T-cell (primary cell): ENCODE measurements around the gene KCND1. TPM values are rescaled to one million over a fixed set of nuclear protein-coding genes. Genes with fewer than 3 reads are reported as not detected.

Experiments
- ATAC-seq, 4 experiments: fragments of 200-7000 bp in 3 of 4; fragments of 150-1000 bp in 1 of 4; cut with Tn5 transposase; replicated peaks in 1 of 4; 1 replicate in 3 of 4; 2 replicates in 1 of 4; pipeline ENCODE4 v1.10.0; 2021; ENCODE audit warnings: moderate library complexity in 3 of 4, mild to moderate bottlenecking in 2 of 4, moderate number of reproducible peaks in 1 of 4
- CTCF ChIA-PET, 2 donors: fragments of 300-600 bp; sonication (Branson Sonifier 250); formaldehyde crosslinking; loops; one replicate each; lab custom pipeline; 2022; ENCODE audit warnings: antibody characterized with exemption in 2 of 2; lab: Charles Lee
- POLR2A ChIA-PET, 2 donors: fragments of 300-600 bp; sonication (Branson Sonifier 250); formaldehyde crosslinking; loops; one replicate each; lab custom pipeline; 2022; ENCODE audit warnings: antibody characterized with exemption in 2 of 2; lab: Charles Lee
- DNase-seq, 35 experiments: peaks; one replicate each; pipeline versions ENCODE4 v3.0.0 to v3.0.0-alpha.2; 2013 to 2023
- H3K27ac ChIP-seq: one replicate; pipeline ENCODE4 v1.5.1; 2013; ENCODE audit warnings: low read length
- H3K27me3 ChIP-seq, 2 experiments: replicated peaks in 1 of 2; 1 replicate in 1 of 2; 2 replicates in 1 of 2; pipeline versions ENCODE4 v1.6.1 to v1.7.0; 2013; ENCODE audit warnings: low read length in 1 of 2, mixed read lengths in 1 of 2; ENCODE audit not compliant: control insufficient read depth in 2 of 2, insufficient read depth in 2 of 2; ENCODE audit errors: extremely low read depth in 1 of 2
- H3K36me3 ChIP-seq, 2 donors: 1 replicate in 1 of 2; 2 replicates in 1 of 2; pipeline versions ENCODE4 v1.6.1 to v1.7.0; 2013; ENCODE audit warnings: low read length in 1 of 2; ENCODE audit not compliant: control insufficient read depth in 2 of 2, insufficient read depth in 1 of 2; ENCODE audit errors: extremely low read depth in 1 of 2
- H3K4me1 ChIP-seq, 2 experiments: 1 replicate in 1 of 2; 2 replicates in 1 of 2; pipeline versions ENCODE4 v1.6.1 to v1.7.0; 2013; ENCODE audit warnings: low read length in 2 of 2, mixed read lengths in 1 of 2; ENCODE audit not compliant: insufficient read depth in 2 of 2, control insufficient read depth in 1 of 2; ENCODE audit errors: extremely low read depth in 1 of 2
- H3K4me3 ChIP-seq, 2 donors: 1 replicate in 1 of 2; 2 replicates in 1 of 2; pipeline versions ENCODE4 v1.5.1 to v1.7.0; 2013; ENCODE audit warnings: mild to moderate bottlenecking in 2 of 2, low read length in 1 of 2, moderate library complexity in 1 of 2; ENCODE audit not compliant: control insufficient read depth in 1 of 2; ENCODE audit errors: extremely low read depth in 1 of 2
- H3K9me3 ChIP-seq: 2 replicates; pipeline ENCODE4 v1.7.0; 2013
- H3K27ac Mint-ChIP-seq, 2 donors: one replicate each; pipeline ENCODE4 v1.8.0; 2020 to 2021; ENCODE audit warnings: mild to moderate bottlenecking in 2 of 2, mixed read lengths in 2 of 2
- H3K27me3 Mint-ChIP-seq, 2 donors: one replicate each; pipeline ENCODE4 v1.8.0; 2021 to 2022; ENCODE audit warnings: mixed read lengths in 2 of 2
- H3K36me3 Mint-ChIP-seq: one replicate; pipeline ENCODE4 v1.8.0; 2021; ENCODE audit warnings: mixed read lengths
- H3K4me1 Mint-ChIP-seq, 3 donors: one replicate each; pipeline ENCODE4 v1.8.0; 2020 to 2022; ENCODE audit warnings: mixed read lengths in 3 of 3, mild to moderate bottlenecking in 1 of 3
- H3K4me3 Mint-ChIP-seq, 3 donors: one replicate each; pipeline ENCODE4 v1.8.0; 2020 to 2022; ENCODE audit warnings: mild to moderate bottlenecking in 3 of 3, mixed read lengths in 3 of 3, moderate library complexity in 3 of 3
- H3K9me3 Mint-ChIP-seq, 3 donors: one replicate each; pipeline ENCODE4 v1.8.0; 2020 to 2022; ENCODE audit warnings: mixed read lengths in 3 of 3
- WGBS: methylation state at CpG from one replicate; pipeline ENCODE4 v1.1.5; 2013; ENCODE audit warnings: missing lambda C conversion rate; ENCODE audit not compliant: insufficient coverage; 5-methylcytosine and 5-hydroxymethylcytosine counted together
- total RNA-seq, 35 experiments: library from RNA in 6 of 35; stranded (reverse) in 6 of 35; fragments of 120-200 nt in 1 of 35; gene quantifications; one replicate each; pipeline versions ENCODE4 v1.2.1 to v1.2.4 and lab custom pipeline; 2013 to 2026

Gene KCND1
- total RNA-seq, 5 donors from 2014 or later (not counting 1 experiment from before 2014, with no cell fraction given), result 0.85 to 3.7 (median 2.6) TPM

DNA sequence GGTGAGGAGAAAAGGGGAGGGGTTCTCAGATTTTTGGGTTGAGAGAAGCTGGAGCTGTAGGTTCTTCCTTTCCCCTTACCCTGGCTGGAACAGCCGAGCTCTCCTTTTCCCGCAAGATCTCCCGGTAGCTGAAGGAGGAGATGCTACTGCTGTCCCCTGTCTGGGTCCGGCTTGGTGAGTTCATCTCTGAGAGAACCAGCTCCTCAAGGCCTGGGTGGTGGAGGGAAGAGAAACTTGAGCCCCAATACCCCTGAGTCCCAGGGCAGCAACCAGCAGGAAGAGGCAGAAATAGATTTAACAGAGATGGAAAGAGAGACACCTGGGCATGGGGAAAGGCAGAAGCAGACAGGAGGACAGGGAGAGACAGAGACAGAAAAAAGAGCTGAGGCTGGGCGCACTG, 6.6 kb upstream of the KCND1 start:
- WGBS, result no CpG with 5 or more reads among the region's 5 CpGs
- H3K36me3 Mint-ChIP-seq, result peaks cover 28% of the 10 kb centered on the region
- no peaks in the 10 kb centered on the region for H3K9me3 Mint-ChIP-seq
- Histone ChIP-seq H3K9me3 (no peaks in the 10 kb centered on the region), H3K4me1 (no peaks in the 10 kb centered on the region), H3K27me3 (no peaks in the 10 kb centered on the region), H3K36me3 (peaks cover 3 to 51% of the 10 kb centered on the region in 2 donors), H3K4me3 (no peak overlapping the region), H3K27ac (no peak overlapping the region)
- CTCF ChIA-PET, result no interaction called here
- H3K27me3 Mint-ChIP-seq, result peaks cover 0 to 15% of the 10 kb centered on the region in 2 donors
- no peak for DNase-seq
- ATAC-seq, result no peak
- peaks cover 0 to 3% (median under 1%) of the 10 kb centered on the region in 3 donors for H3K4me1 Mint-ChIP-seq
- POLR2A ChIA-PET, result interaction anchor here (0.6 to 1.1 kb wide), 2 partner anchors 10 to 65 kb away, joined by 3 to 5 read pairs; partner anchors contain the start of gene TFE3 (in 1 of the 2)
- H3K4me3 Mint-ChIP-seq, result no peak overlapping the region
- H3K27ac Mint-ChIP-seq, result no peak overlapping the region

DNA sequence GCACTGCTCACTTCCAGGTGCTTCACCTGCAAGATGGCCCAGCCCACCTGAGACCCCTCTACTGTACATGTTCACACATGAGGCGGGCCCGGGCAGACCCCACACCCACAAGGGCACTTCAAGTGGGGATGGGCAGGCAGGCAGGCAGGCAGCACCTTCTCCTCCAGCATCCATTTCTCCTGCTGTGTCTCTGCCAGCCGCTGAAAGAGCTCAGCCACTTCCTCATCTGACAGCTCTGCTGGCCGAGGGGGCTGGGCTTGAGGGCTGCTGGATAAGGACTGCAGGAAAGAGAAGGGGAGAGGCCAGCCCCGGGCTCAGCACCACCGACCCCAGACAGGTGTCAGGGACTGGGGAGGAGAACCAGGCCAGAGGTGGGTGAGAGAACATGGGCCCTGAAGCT, 4.4 kb upstream of the KCND1 start:
- H3K9me3 ChIP-seq, result no peaks in the 10 kb centered on the region
- H3K27me3 ChIP-seq, result peaks cover 0 to 6% of the 10 kb centered on the region in 2 experiments
- Mint-ChIP-seq H3K27ac (no peak overlapping the region), H3K4me1 (peaks cover 6 to 18% (median 15%) of the 10 kb centered on the region in 3 donors), H3K4me3 (no peak overlapping the region), H3K27me3 (peaks cover 0 to 20% of the 10 kb centered on the region in 2 donors), H3K9me3 (no peaks in the 10 kb centered on the region), H3K36me3 (peaks cover 29% of the 10 kb centered on the region)
- DNase-seq, result no peak
- WGBS, result no CpG with 5 or more reads among the region's 6 CpGs
- H3K4me3 ChIP-seq, result no peak overlapping the region
- no peak for ATAC-seq
- CTCF ChIA-PET, result no interaction called here
- H3K36me3 ChIP-seq, result peaks cover 0 to 32% of the 10 kb centered on the region in 2 donors
- H3K27ac ChIP-seq, result no peak overlapping the region
- POLR2A ChIA-PET, result no interaction called here
- H3K4me1 ChIP-seq, result peaks cover 2 to 16% of the 10 kb centered on the region in 2 experiments

DNA sequence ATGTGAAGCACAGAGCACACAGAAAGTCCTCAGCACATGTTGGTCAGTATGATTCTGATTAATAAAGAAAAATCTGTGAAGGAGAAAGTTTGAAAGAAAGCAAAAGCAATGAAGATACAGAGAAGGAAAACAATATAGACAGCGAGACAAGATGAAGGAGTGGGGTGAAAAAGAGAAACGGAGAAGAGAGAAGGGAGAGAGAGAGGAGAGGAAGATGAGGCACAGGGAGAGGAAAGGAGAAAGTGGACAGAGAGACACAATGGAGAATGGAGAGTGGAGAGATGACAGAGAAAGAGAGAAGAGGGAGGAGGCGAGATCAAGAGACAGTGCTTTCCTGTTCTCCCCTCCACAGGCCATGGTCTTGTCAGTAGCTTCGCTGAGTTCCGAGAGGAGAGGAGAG, 3.9 kb upstream of the KCND1 start:
- Mint-ChIP-seq H3K27me3 (peaks cover 0 to 20% of the 10 kb centered on the region in 2 donors), H3K36me3 (peaks cover 26% of the 10 kb centered on the region), H3K4me1 (peaks cover 6 to 20% (median 18%) of the 10 kb centered on the region in 3 donors), H3K9me3 (no peaks in the 10 kb centered on the region), H3K27ac (no peak overlapping the region), H3K4me3 (no peak overlapping the region)
- peaks cover 0 to 8% of the 10 kb centered on the region in 2 experiments for H3K27me3 ChIP-seq
- ChIA-PET CTCF (no interaction called here), POLR2A (no interaction called here)
- H3K4me1 ChIP-seq, result peaks cover 2 to 16% of the 10 kb centered on the region in 2 experiments
- DNase-seq (no peak), ATAC-seq (no peak)
- H3K4me3 ChIP-seq, result no peak overlapping the region
- H3K9me3 ChIP-seq, result no peaks in the 10 kb centered on the region
- H3K27ac ChIP-seq, result no peak overlapping the region
- no CpG with 5 or more reads among the region's 5 CpGs for WGBS
- peaks cover 0 to 28% of the 10 kb centered on the region in 2 donors for H3K36me3 ChIP-seq

DNA sequence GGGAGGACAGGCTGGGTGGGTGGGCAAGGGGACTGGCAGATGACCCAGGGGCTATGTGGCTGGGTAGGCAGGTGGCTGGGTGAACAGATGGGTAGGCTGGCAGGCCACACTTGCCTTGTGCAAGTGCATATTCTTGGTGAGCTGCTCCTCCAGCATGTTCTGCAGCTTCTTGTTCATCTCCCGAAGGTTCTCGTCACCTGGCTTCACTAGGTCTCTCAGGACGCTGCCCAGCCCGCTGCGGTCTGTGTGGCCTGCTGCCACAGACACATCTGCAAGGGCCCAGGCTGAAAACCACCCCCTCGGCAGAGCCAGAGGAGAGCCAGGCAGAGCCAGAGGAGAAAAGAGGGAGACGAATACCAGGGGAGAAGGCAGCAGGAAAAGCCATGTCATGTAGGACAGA, 3.4 kb upstream of the KCND1 start:
- H3K4me3 ChIP-seq, result no peak overlapping the region
- peaks cover 6 to 22% (median 18%) of the 10 kb centered on the region in 3 donors for H3K4me1 Mint-ChIP-seq
- peaks cover 0 to 8% of the 10 kb centered on the region in 2 experiments for H3K27me3 ChIP-seq
- no peak for DNase-seq
- peaks cover 2 to 16% of the 10 kb centered on the region in 2 experiments for H3K4me1 ChIP-seq
- no peak for ATAC-seq
- no peak overlapping the region for H3K27ac Mint-ChIP-seq
- peaks cover 0 to 20% of the 10 kb centered on the region in 2 donors for H3K27me3 Mint-ChIP-seq
- H3K36me3 ChIP-seq, result peaks cover 0 to 28% of the 10 kb centered on the region in 2 donors
- POLR2A ChIA-PET, result no interaction called here
- H3K9me3 ChIP-seq, result no peaks in the 10 kb centered on the region
- peaks cover 26% of the 10 kb centered on the region for H3K36me3 Mint-ChIP-seq
- no peak overlapping the region for H3K27ac ChIP-seq
- H3K4me3 Mint-ChIP-seq, result no peak overlapping the region
- CTCF ChIA-PET, result interaction anchor here in 1 of 2 donors (0.6 kb wide), 1 partner anchor 217 kb away, joined by 9 read pairs; no protein-coding TSS in a partner anchor
- no peaks in the 10 kb centered on the region for H3K9me3 Mint-ChIP-seq
- no CpG with 5 or more reads among the region's 7 CpGs for WGBS

DNA sequence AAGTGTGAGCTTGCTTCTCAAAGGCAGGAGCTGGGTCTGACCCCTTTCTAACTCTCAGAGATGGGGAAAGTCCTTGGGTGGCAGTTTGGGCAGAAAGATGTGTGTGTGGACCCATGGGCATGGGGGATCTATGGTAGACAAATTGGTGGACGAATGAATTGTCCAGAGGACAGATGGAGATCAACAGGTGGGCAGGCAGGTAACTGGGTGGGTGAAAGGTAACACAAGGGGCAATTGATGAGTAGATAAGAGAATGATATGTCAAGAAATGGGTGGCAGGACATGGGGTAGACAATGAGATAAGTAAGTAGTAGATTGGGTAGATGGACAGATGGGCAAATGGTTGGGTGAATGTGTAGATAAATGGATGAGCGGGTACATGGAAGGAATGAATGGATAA, 2.9 kb upstream of the KCND1 start:
- no peak for DNase-seq
- Mint-ChIP-seq H3K4me3 (no peak overlapping the region), H3K27me3 (peaks cover 0 to 20% of the 10 kb centered on the region in 2 donors), H3K9me3 (no peaks in the 10 kb centered on the region), H3K36me3 (peaks cover 26% of the 10 kb centered on the region), H3K4me1 (peaks cover 6 to 22% (median 18%) of the 10 kb centered on the region in 3 donors), H3K27ac (no peak overlapping the region)
- WGBS, result 50% methylated on average over 2 of the region's 2 CpGs
- H3K27ac ChIP-seq, result no peak overlapping the region
- no peak overlapping the region for H3K4me3 ChIP-seq
- no peaks in the 10 kb centered on the region for H3K9me3 ChIP-seq
- peaks cover 2 to 16% of the 10 kb centered on the region in 2 experiments for H3K4me1 ChIP-seq
- POLR2A ChIA-PET, result no interaction called here
- peaks cover 0 to 8% of the 10 kb centered on the region in 2 experiments for H3K27me3 ChIP-seq
- ATAC-seq, result no peak
- CTCF ChIA-PET, result interaction anchor here in 1 of 2 donors (0.6 kb wide), 1 partner anchor 217 kb away, joined by 9 read pairs; no protein-coding TSS in a partner anchor
- peaks cover 0 to 28% of the 10 kb centered on the region in 2 donors for H3K36me3 ChIP-seq

DNA sequence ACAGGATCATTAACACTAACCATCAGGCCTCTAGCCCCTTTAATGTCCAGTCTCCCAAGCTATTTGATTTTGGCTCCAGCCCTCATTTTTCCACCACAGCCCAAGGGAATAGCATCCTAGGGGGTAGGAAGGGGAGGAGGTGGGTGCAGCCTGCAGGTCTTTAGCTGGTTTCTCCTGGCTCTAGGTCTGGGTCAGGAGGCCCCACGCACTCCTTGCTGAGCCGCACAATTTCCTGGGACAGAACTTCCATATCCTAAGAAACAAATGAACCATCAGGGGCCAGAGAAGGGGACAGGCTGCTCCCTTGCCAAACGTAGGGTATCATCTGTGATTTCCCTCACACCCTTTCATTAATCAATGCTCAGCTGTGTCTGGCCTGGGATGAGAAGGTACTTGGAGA, 2.4 kb upstream of the KCND1 start:
- no CpG with 5 or more reads among the region's 3 CpGs for WGBS
- peaks cover 26% of the 10 kb centered on the region for H3K36me3 Mint-ChIP-seq

More for the DNA sequence above, 2.4 kb upstream of the KCND1 start:
- ATAC-seq (no peak), DNase-seq (no peak)
- Histone ChIP-seq H3K36me3 (peaks cover 0 to 28% of the 10 kb centered on the region in 2 donors), H3K4me3 (no peak overlapping the region), H3K9me3 (no peaks in the 10 kb centered on the region), H3K27me3 (peaks cover 0 to 8% of the 10 kb centered on the region in 2 experiments), H3K27ac (no peak overlapping the region), H3K4me1 (peaks cover 2 to 16% of the 10 kb centered on the region in 2 experiments)
- no peak overlapping the region for H3K4me3 Mint-ChIP-seq
- H3K27ac Mint-ChIP-seq, result no peak overlapping the region
- H3K4me1 Mint-ChIP-seq, result peaks cover 6 to 22% (median 18%) of the 10 kb centered on the region in 3 donors
- peaks cover 0 to 20% of the 10 kb centered on the region in 2 donors for H3K27me3 Mint-ChIP-seq
- ChIA-PET POLR2A (no interaction called here), CTCF (interaction anchor here in 1 of 2 donors (0.6 kb wide), 1 partner anchor 301 kb away, joined by 3 read pairs; no protein-coding TSS in a partner anchor)
- no peaks in the 10 kb centered on the region for H3K9me3 Mint-ChIP-seq
